GM18498 (cell line): ENCODE results near the gene PARS2.
A peak's percentile ranks its signal among the peaks of the same experiment; 100 is the strongest.

ENCODE experiments used
- ATAC-seq: cut with Tn5 transposase; IDR thresholded peaks from one replicate; pipeline ENCODE4 v1.9.1; 2021; ENCODE audit warnings: mild to moderate bottlenecking, moderate library complexity; ENCODE audit not compliant: unreplicated experiment

Gene PARS2

DNA sequence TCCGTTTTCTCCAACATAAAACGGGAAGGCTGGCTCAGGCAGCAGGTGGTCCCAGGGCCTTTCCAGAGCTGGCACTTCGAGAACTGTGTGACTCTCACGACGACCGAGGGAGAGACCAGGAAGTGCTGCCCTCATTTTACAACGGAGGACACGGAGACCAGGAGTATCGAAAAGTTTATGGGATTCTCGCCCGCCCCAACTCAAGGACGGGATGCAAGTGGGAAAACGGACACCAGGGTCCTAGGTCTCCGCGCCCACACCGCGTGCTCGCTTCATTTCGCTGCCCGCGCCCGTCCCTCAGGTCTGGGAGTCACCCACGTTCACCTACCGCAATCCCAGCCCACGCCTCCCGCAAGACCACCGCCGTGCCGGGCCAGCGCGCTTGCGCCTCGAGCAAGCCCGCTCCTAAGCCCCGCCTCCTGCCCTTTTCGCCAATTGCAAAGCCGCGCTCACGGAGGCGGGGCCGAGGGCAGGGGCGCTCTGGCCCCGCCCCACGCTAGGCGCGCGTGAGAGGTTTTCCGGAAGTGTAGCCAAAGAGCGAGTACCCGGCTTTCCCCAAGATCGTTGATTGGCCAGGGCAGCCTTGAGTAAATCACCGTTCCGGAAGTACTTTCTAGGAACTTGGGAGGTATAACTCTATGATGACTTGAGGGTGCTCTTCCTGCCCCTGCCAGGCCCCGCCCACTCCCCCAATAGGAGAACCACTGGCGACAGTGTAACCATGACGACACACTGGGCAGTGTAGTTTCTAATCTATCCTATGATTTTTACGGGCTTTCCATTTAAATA lies at the start of gene PARS2:
PARS2 (minus strand) TSS at position 391 of the 789 bp plus-strand sequence. CDS start 5,362 bp downstream, outside the sequence.
- ATAC-seq = peak; percentile 98

DNA sequence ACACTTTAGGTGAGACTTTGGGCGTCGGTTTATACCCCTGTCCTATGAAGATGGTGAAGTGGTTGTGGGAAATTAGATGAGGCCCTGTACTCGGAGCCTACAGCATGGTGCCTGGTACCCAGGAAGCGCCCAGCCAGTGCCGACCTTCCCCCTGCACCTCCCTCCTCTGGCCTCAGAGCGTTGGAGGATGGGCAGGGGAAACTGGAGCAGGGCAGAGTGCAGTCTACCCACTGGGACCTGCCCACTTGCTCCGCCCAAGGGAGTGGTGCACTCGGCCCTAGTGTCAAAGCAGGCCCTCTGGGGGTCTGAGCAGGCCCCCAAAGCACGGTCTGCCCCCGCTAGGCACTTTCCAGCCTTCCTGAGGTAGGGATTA lies 49.8 kb upstream of the PARS2 start:
- ATAC-seq = no peak

DNA sequence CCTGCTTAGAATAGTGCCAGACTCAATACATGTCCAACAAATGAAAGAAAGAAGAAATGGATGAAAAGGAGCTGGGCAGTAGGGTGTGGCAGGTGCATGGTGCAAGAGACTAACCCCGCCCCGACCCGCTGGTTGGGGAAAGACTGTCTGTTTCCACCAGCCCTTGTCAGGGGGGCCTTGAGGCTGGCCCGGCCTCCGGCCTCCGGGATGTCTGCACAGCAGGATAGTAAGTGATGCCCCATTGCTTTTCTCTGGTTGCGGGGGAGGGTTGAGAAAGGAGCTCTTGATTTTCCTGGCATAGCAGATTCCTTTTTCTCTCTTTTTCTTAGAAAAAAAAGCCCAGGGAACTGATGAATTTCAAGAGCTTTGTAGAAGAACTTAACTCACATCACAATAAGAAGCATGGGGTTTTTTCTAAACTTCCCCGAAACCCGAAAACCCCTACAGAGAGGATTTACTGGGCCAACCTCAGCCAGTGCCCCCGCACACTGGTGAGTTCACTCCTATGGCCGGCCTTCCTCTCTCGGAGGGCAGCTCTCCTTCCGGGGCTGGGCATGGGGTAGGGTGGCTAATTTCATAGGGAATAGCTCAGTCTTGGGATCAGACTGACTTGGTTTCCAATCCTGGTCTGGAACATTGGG lies 49.3 kb upstream of the PARS2 start:
- ATAC-seq = no peak

DNA sequence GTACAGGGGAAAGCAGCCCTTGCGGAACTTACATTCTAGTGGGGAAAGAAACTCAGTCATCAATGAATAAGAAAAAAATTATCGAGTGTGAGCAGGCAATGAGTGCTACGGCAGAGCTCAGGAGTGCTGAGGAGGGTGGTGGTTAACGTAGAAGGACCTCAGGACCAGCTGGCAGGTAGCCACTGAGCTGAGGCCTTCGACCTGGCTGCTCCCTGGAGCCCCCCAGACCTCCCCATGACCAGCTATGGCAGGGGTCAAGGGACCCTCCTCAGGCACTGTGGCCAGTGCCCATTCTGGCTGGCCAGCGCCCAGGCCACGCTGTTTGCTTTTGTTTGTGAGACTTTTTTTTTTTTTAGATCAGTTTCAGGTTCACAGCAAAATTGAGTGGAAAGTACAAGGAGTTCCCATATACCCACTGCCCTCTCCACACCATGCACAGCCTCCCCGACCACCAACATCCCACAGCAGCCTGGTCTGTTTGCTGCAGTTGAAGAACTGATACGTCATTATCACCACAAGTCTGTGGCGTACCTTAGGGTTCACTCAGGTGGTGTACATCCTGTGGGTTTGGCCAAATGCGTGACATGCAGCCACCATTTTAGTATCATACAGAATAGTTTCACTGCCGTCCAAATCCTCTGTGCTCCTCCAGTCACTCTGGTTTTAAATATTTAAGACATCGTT lies 48.6 kb upstream of the PARS2 start:
- ATAC-seq = peak; percentile 54

DNA sequence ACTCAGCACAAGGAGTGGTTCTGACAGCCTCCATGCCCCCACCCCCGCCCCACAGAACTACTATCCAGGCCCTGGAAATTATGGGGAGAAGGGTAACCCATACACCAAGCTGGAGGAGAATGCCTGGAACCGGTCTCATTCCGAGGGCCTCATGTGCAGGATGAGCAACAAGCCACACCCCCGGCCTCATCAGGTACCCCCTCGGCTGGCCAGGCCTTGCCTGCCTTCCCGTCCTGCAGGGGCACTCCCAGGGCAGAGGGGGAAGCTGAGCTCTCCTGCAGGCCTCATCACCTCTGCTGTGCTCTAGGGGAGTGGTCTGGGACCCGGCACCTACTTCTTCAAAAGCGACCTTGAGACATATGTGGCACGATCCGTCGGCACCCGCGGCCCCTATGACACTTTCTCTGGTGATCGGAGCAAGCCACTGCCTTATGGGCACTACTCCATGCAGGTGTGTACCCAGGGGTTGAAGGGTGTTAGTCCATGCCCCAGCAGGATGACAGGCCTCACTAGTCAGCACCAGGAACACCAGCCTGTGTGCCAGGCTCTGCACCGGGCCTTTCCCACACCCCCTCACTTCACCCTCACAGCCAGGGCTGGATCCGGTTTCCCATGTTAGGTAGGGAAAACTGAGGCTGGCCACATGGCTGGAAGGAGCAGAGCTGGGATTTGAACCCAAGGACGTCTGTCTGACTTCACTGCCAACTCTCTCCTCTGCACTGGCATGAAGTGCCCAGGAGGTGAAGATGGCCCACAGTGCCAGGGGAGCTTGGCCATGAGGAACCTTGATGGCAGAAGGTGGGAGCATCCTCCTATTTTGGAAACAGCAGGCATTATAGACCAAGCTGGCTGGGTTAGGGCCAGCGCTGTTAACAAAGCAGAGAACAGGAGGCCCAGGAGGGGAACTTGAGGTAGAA lies 47.7 kb upstream of the PARS2 start:
- ATAC-seq = no peak

DNA sequence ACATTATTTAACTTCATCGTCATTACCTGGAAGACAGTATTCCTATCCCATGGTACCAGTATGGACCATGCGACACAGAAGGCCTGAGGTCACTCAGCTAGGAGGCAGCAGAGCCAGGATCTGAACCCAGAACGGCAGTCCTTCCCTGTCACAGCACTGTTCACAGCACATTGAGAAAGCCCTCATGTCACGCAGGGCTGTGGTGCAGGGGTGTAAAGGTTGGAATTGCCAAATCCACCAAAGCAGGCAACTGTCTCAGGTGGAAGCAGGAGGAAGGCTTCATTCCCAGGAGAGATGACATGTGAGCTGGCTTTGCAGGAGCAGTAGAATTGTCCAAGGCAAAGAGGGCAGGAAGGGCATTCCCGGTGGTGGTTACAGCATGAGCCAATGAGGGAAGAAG lies 46.7 kb upstream of the PARS2 start:
- ATAC-seq = no peak

DNA sequence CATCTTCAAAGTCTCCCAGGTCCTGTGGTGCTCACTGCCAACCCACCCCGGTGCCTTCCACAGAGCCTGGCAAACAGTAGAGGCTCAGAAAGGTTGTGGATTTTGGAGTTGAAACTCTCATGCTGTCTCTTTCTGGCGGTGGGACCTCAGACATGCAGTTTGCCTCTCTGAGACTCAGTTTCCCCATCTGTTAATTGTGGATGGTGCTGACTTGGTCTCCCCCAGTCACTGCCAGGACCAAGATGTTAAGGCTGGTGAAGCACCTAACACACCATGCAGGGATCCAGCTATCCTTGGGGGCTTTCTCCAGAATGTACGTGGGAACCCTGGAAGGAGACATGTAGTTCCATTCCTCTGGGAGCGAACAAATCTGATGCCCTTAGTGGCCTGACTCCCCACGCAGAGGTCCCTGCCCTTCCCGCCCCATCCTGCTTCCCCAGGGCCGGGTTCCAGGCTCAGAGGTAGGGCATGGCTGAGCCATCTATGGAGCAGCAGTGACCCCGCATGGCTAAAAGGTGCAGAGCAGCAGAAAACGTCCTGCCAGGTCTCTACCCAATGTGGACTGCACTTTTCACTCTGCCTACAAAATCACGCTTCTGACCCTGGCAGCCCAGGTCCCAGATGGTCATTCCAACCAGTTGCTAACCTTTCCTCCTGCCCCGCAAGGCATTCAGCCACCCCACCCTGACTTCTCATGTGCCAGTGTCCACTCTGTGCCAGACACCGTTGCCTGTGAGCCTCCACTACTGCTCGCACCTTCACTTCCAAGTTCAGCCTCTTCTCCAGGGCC lies 46.0 kb upstream of the PARS2 start:
- peak; percentile 60 for ATAC-seq

DNA sequence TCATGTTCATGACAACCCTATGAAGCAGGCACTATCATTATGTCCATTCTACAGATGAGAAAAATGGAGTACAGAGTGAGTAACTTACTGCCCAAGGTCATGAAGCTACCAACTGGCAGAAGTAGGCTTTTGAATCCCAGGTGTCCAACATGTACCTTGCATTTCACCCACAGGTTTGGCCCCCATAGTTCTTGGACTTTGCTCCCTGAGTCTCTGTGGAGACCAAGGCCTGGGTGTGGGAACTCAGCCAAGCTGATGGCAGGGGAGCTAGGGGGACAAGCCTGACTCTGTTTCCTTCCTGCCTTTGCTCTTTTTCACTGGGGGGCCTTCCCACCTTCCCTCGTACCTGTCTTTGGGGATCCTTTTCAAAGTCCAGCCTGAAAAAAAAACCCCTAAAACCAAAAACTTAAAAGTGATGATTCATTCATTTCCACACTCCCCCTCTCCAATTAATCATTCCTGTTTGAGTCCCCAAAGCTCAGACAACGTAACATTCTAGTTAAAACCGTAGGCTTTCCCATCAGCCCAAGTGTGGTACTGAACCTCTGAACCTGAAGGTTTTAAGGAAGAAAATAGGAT lies 45.3 kb upstream of the PARS2 start:
- ATAC-seq = no peak

DNA sequence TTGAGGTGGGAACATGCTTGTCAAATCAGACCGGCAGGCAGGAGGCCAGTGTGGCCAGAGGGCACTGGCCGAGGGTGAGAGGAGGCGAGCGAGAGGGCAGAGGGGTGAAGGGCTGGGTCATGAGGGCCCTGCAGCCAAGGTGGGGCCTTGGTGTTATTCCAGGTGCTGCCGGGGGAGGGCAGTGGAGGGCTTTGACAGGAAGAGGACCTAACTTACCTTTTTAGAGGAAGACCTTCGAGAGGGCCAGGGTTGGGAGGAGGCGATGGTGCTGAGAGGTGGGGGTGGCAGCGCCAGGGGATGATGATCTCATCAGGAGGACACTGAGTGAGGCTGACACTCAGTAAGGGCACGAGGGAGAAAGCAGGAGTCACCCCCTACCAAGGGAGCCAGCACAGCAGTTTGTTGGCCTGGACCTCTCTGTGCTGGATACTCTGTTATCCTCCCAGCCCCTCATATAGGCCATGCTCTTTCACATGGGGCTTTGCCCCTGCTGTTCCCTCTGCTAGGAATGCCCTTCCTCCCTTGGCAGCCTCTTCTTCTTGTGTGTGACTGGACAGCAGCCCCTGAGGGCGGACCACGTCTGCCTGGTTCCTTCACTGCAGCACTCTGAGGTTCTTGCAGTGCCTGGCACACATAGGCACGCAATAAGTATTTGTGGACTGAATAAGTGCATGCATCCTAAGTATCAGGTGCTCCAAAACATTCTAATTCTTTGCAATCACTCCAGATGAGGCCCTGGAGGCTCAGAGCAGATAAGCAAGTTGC lies 44.3 kb upstream of the PARS2 start:
- ATAC-seq = no peak

DNA sequence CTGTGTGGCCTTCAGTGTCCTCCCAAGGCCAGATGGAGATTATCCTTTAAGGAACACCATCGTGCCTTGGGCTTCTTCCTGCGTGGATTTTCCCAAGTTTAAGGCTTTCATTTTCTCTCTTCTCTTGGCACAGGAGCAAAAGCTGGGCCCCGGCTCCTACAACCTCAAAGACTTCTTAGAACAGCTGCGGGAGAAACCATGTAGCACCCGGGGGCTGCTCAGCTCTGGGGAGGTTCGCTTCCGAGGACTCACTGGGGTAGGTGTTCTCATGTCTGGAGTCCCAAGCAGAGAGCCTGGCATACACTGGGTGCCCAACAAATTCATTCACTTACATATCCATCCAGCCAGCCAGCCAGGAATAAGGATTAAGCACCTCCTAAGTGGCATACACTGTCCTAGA lies 43.4 kb upstream of the PARS2 start:
- no peak for ATAC-seq

DNA sequence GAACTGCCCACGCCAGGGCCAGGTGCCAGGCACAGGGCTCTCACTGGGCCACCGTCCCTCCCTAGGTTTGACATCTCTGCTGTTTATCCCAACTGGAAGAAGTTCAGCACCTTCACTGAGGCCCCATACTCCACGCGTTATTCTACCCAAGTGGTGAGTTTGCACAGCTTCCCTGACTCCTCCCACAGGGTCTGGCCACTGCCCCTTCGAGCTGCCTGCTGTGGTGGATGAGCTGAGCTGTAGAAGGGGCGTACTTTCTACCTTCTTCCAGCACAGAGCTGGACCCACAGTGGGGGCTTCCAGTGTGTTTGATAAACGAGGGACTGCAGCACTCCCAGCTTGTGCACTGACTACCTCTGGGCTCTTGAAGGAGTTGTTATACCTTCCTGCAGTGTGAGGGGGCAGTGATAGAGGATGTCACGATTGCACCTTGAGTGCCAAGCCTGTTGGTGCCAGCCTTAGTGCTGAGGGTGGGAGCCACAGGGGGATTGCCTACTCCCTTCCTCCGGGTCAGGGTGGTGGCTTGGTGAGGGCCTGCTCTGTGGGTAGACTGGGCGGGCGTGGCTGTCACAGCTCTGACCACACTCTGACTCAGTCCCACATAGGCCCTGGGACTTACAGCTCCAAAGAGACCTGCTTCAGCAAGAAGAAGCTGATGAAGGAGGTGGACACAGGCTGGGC lies 42.7 kb upstream of the PARS2 start:
- ATAC-seq = no peak

DNA sequence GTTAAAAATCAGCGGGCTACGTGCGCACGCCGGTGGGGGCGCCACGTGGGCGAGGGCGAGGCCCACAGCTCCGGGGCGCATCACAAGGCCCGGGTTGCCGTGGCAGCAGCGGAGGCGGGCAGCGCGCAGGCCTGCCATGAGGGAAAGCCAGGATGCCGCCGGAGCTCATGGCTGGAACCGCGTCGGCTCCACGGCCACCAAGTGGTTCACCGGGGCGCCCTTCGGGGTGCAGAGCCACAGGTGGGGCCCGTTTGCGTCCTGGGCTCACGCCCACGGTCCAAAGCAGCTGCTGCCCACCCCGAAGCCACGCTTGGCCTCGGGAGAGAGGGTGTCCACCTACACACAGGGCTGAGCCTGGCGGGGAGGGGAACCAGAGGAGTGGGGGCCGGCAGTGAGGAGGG lies 41.7 kb upstream of the PARS2 start:
- ATAC-seq = no peak

DNA sequence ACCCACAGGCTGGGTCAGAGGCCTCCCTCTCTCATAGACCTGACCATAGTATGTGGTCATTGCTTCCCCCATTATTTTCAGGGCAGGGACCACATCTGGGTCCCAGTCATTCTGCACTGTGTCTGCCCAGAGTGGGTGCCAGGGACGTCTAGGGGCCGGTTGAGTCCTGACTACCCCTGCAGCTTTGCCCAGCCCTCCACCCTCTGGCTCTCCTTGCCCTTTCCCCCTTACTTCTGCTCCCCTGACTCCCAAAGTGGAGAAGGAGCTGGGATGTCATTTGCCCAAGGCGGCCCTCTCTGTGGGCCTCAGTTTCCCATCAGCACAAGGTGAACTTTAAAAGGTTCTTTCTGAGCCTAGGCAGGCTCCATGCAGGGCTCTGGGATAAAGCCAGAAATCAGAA lies 41.1 kb upstream of the PARS2 start:
- no peak for ATAC-seq

DNA sequence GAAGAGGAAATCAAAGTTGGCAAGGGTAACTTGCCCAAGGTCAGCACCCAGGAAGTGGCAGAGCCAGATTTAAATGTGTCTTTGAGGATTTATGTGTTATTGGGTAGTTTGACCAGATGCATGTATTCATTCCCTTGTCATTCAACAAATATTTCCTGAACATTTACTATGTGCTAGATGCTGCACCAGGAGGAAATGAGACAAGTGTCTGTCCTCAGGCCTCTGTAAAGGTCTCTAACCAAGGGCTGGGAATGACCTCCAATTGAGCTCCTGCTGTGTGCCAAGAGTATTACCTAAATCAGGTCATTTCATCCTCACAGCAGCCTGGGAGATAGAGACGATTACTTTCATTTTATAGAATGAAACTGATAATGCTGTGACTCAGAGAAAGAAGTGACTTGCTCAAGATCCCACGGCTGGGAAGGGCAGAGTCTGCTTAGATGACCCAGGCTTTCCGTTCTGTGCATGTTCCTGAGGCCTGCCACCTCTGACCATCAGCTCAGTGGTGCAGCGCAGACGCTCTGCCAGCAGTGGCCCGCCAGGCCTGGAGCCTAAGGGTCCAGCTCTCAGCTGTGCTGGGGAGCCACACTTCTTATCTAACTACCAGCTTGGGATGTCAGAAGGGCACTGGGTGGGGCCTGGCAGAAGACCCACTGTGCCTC lies 40.3 kb upstream of the PARS2 start:
- no peak for ATAC-seq

DNA sequence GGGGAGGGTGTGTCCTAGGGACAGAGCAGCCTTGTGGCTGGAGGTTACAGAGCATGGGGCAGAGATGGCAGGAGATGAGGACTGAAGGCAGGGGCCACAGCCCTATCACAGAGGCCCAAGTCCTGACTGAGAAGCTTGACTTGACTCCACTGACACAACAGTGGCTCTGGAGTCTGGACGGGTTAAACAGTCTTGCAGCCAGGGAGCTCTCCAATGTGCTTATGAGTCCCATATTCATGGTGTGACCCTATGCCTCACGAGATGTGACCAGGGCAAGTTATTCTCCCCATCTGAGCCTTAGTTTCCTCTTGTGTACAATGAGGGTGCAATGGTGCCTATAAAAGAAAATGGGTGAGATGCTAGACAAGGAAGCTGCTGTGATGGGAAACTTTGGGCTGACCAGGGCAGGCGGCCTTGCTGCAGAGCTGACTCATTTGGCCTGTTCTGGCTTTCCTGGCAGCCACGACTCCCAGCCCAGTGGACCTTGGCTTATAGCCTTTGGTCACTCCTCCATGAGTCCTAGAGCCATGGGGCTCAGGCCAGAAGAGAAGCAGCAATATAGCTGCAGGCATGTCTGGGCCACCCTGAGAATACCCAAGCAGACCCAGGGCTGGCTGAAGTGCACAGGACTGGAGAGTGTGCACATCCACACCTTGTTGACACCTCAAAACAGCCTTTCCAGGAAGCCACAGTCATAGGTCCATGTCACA lies 39.6 kb upstream of the PARS2 start:
- ATAC-seq = no peak

DNA sequence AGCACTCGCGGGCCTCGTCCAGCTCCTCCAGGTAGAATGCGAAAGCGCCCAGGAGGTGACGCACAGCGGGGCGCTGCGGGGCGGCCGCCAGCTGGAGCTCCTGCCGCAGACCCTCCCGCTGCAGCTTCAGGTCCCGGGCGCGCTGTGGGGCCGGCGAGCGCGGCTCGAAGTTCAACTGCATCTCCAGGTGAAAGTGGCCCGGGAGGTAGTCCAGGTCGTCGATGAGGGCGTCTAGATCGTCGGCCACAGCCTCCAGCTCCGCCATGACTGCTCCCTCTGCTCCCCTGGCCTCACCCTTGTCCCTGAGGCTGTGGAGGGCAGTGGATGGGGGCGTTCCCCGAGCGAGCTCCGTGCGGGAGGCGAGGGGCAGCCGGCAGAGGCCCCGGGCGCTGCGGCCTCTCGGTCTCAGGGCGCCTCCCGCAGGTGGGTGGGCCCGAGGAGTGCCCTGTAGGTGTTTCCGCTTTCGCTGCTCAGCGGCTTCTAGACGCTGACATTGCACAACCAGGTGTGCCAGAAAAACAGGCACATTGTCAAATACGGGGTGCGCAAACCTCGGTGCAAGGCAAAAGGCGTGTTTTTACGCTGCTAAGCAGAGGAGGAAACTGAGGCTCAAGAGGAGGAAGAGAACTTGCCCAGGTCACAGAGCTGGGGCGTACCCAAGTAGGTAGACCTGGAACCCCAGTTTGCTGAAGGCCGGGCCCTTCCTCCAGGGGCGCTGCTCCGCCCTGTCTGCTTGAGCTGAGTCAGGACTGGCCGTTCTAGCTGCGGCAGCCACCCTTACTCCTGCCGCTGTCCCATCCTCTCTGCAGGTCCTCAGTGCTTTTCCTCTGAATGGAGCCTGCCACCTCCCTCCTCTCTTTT lies 36.8 kb upstream of the PARS2 start, which contains the start of gene TTC22:
TTC22 (minus strand) TSS at position 425 of the 861 bp plus-strand sequence; CDS start at position 265, 160 bp downstream.
- ATAC-seq = peak; percentile 87
